OCI-LY1 (cell line): ENCODE data around the gene PDE2A.

Experiments
- EZH2 ChIP-seq: fragments of 200-600 bp; sonication (generic), shearing (Covaris generic); IDR thresholded peaks from 2 replicates; pipeline ENCODE4 v1.8.0; 2017; ENCODE audit warnings: borderline replicate concordance, mixed run types, mild to moderate bottlenecking, antibody characterized with exemption, low read length, moderate library complexity, mixed read lengths
- TF ChIP-seq, protein P1 (sequence below): fragments of 200-600 bp; sonication (generic), shearing (Covaris generic); IDR thresholded peaks from 2 replicates; pipeline ENCODE4 v1.5.1; 2017; ENCODE audit warnings: mild to moderate bottlenecking, antibody characterized with exemption, low read length, moderate library complexity, mixed read lengths

GRCh38 chr11:72719551-72719950 lies 45.3 kb upstream of the PDE2A start:
- TF ChIP-seq, protein P1, sequence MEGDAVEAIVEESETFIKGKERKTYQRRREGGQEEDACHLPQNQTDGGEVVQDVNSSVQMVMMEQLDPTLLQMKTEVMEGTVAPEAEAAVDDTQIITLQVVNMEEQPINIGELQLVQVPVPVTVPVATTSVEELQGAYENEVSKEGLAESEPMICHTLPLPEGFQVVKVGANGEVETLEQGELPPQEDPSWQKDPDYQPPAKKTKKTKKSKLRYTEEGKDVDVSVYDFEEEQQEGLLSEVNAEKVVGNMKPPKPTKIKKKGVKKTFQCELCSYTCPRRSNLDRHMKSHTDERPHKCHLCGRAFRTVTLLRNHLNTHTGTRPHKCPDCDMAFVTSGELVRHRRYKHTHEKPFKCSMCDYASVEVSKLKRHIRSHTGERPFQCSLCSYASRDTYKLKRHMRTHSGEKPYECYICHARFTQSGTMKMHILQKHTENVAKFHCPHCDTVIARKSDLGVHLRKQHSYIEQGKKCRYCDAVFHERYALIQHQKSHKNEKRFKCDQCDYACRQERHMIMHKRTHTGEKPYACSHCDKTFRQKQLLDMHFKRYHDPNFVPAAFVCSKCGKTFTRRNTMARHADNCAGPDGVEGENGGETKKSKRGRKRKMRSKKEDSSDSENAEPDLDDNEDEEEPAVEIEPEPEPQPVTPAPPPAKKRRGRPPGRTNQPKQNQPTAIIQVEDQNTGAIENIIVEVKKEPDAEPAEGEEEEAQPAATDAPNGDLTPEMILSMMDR: no peak
- no peak for TF ChIP-seq EZH2
